K562 (cell line): ENCODE data around the gene NRN1L. TPM values are rescaled to one million over a fixed set of nuclear protein-coding genes. Genes with fewer than 3 reads are reported as not detected.

Experiments
- ATF7 ChIP-seq: fragments of 450-650 bp; IDR thresholded peaks from 2 replicates; pipeline ENCODE4 v1.7.1; 2014; ENCODE audit warnings: mild to moderate bottlenecking, moderate library complexity
- CBFA2T3 ChIP-seq: fragments of 450-650 bp; IDR thresholded peaks from 2 replicates; pipeline ENCODE4 v1.6.1; 2017
- CHD4 ChIP-seq: fragments of 200-600 bp; sonication (generic); IDR thresholded peaks from 3 replicates; pipeline ENCODE4 v1.6.1; 2012; ENCODE audit warnings: low read depth, mild to moderate bottlenecking, mixed read lengths, low read length, inconsistent platforms; ENCODE audit not compliant: insufficient read depth, insufficient replicate concordance, poor library complexity, severe bottlenecking
- ELK1 ChIP-seq: sonication (generic); formaldehyde crosslinking; IDR thresholded peaks from 2 replicates; pipeline ENCODE4 v1.8.1; 2022; ENCODE audit warnings: missing genetic modification reagents
- EP300 ChIP-seq: IDR thresholded peaks from 2 replicates; pipeline ENCODE4 v1.6.1; 2012; ENCODE audit warnings: low read length, improper control_type of control experiment
- FOXP1 ChIP-seq: sonication (generic); formaldehyde crosslinking; IDR thresholded peaks from 2 replicates; pipeline ENCODE4 v1.8.0; 2022; ENCODE audit warnings: mild to moderate bottlenecking, missing genetic modification reagents
- GABPA ChIP-seq: fragments of 200-800 bp; sonication (Bioruptor generic); conservative IDR thresholded peaks from 2 replicates; pipeline ENCODE4 v1.6.1; 2016; ENCODE audit warnings: low read depth, missing genetic modification characterization, missing compliant biosample characterization
- HDGF ChIP-seq: fragments of 450-650 bp; IDR thresholded peaks from 2 replicates; pipeline ENCODE4 v1.6.1; 2016
- HINFP ChIP-seq: fragments of 450-650 bp; conservative IDR thresholded peaks from 2 replicates; pipeline ENCODE4 v1.6.1; 2016; ENCODE audit warnings: missing genetic modification characterization, low read depth, mild to moderate bottlenecking, control low read depth, missing compliant biosample characterization
- IRF1 ChIP-seq: sonication (generic); formaldehyde crosslinking; IDR thresholded peaks from 2 replicates; pipeline ENCODE4 v1.8.0; 2022; ENCODE audit warnings: missing genetic modification reagents, mild to moderate bottlenecking, borderline replicate concordance
- MBD2 ChIP-seq: sonication (generic); IDR thresholded peaks from 2 replicates; pipeline ENCODE4 v1.6.1; 2016; ENCODE audit warnings: low read depth, borderline replicate concordance
- MYNN ChIP-seq, 2 experiments: sonication (generic); formaldehyde crosslinking in 1 of 2; IDR thresholded peaks; 2 replicates each; pipeline versions ENCODE4 v1.5.0 to v1.6.1; 2016 to 2020; ENCODE audit warnings: antibody characterized with exemption in 1 of 2, missing genetic modification reagents in 1 of 2
- NELFE ChIP-seq: IDR thresholded peaks from 2 replicates; pipeline ENCODE4 v1.6.1; 2011; ENCODE audit warnings: mild to moderate bottlenecking; ENCODE audit not compliant: insufficient read depth, insufficient read length
- POLR3A ChIP-seq: IDR thresholded peaks from 2 replicates; pipeline ENCODE4 v1.6.1; 2011; ENCODE audit warnings: borderline replicate concordance, mild to moderate bottlenecking, moderate library complexity; ENCODE audit not compliant: insufficient read length, insufficient read depth; ENCODE audit errors: extremely low read depth
- RFX7 ChIP-seq: fragments of 250-450 bp; sonication (Bioruptor Pico); IDR thresholded peaks from 2 replicates; pipeline ENCODE4 v1.5.1; 2021; ENCODE audit warnings: mild to moderate bottlenecking
- ZBTB26 ChIP-seq: fragments of 450-650 bp; formaldehyde crosslinking; IDR thresholded peaks from 2 replicates; pipeline ENCODE4 v1.4.0; 2022; ENCODE audit warnings: missing genetic modification characterization
- ZBTB49 ChIP-seq: sonication (generic); formaldehyde crosslinking; IDR thresholded peaks from 2 replicates; pipeline ENCODE4 v1.8.0; 2022; ENCODE audit warnings: missing genetic modification reagents, mild to moderate bottlenecking, borderline replicate concordance
- ZEB2 ChIP-seq: fragments of 450-650 bp; IDR thresholded peaks from 2 replicates; pipeline ENCODE4 v1.6.1; 2016
- ZNF184 ChIP-seq: sonication (generic); formaldehyde crosslinking; IDR thresholded peaks from 2 replicates; pipeline ENCODE4 v1.5.0; 2020; ENCODE audit warnings: missing genetic modification reagents
- ZNF23 ChIP-seq: fragments of 250-450 bp; sonication (Bioruptor Pico); IDR thresholded peaks from 2 replicates; pipeline ENCODE4 v1.4.0; 2020; ENCODE audit warnings: mild to moderate bottlenecking
- ZNF232 ChIP-seq: sonication (generic); formaldehyde crosslinking; IDR thresholded peaks from 2 replicates; pipeline ENCODE4 v1.8.0; 2022; ENCODE audit warnings: mild to moderate bottlenecking, missing genetic modification reagents
- ZNF785 ChIP-seq: fragments of 250-450 bp; sonication (Bioruptor Pico); IDR thresholded peaks from 2 replicates; pipeline ENCODE4 v1.4.0; 2020; ENCODE audit warnings: mild to moderate bottlenecking
- polyA plus RNA-seq, 8 experiments: library from polyadenylated mRNA; depleted of rRNA in 4 of 8; stranded (reverse) in 5 of 8; unstranded in 3 of 8; fragments of >200 nt; fragmentation: Nextera tagmentation in 2 of 8; fragmentation: Illumina TruSeq in 1 of 8; extraction: Ambion mirVana in 2 of 8; extraction: Trizol in 1 of 8; gene quantifications; 2 replicates each; pipeline versions ENCODE4 v1.2.1 to v1.2.3, GENCODE V29; 2011 to 2014; ENCODE audit warnings: inconsistent platforms in 1 of 8, missing spikeins in 1 of 8
- total RNA-seq, 7 experiments: library from RNA; depleted of rRNA in 6 of 7; stranded (reverse); fragments of >200 nt in 6 of 7; fragmentation: Illumina TruSeq in 2 of 7; extraction: Trizol in 2 of 7; gene quantifications; 2 replicates each; pipeline versions ENCODE4 v1.2.1 to v1.2.3, GENCODE V29; 2011 to 2021; ENCODE audit warnings: low replicate concordance in 1 of 7

NRN1L gene
- total and polyA plus RNA-seq, 9 of the 15 experiments (the other 6 are each of a cell fraction or from before 2014, with no cell fraction given), result 0.22 to 0.86 (median 0.61) TPM; not detected in 5

- no peak for TF ChIP-seq ZBTB26
- TF ChIP-seq NELFE, result no peak
- no peak for TF ChIP-seq IRF1 (CRISPR knock-in tag)
- no peak for TF ChIP-seq HDGF
- peak; percentile 53 for TF ChIP-seq ATF7
- TF ChIP-seq FOXP1 (CRISPR knock-in tag), result peak; percentile 7; the same call in 1 of the 2 replicates
- TF ChIP-seq MBD2, result no peak
- TF ChIP-seq ZEB2, result no peak
- TF ChIP-seq MYNN (IDR thresholded peaks at IDR 0.05), result no peak
- TF ChIP-seq MYNN (CRISPR knock-in tag; IDR thresholded peaks at IDR 0.05), result no peak
- no peak for TF ChIP-seq CHD4
- no peak for TF ChIP-seq ZNF785 (CRISPR knock-in tag)
- peak; percentile 25; the same call in 1 of the 2 replicates for TF ChIP-seq CBFA2T3
- TF ChIP-seq EP300, result no peak
- TF ChIP-seq ZNF184 (CRISPR knock-in tag), result no peak
- TF ChIP-seq RFX7 (CRISPR knock-in tag), result no peak
- no peak for TF ChIP-seq HINFP (tag)
- no peak for TF ChIP-seq ZNF23 (CRISPR knock-in tag)
- TF ChIP-seq POLR3A, result no peak
- TF ChIP-seq ZBTB49, result no peak
- peak; percentile 70; the same call in 1 of the 2 replicates for TF ChIP-seq ZNF232
- TF ChIP-seq ELK1 (CRISPR knock-in tag), result no peak
- no peak for TF ChIP-seq GABPA (tag)
Measured at GRCh38 chr16:67847064-67847861, 37.4 kb upstream of the NRN1L start, which contains the start of gene CENPT (continued).
